PC-3 (cell line): Measurements from ENCODE around the gene AACS. TPM values are rescaled to one million over a fixed set of nuclear protein-coding genes. Genes with fewer than 3 reads are reported as not detected.

Source experiments
- ATAC-seq: fragments of 200-7000 bp; cut with Tn5 transposase; 2 replicates; pipeline ENCODE4 v1.9.1; 2020; ENCODE audit warnings: mild to moderate bottlenecking, moderate library complexity
- BruUV-seq: library from RNA; stranded (reverse); fragments of 400-500 nt; replicated peaks from 2 replicates; lab custom pipeline; 2021; lab: Mats Ljungman, UMichigan
- CTCF ChIA-PET: fragments of 300-600 bp; sonication (Branson Sonifier 250); formaldehyde crosslinking; loops from one replicate; lab custom pipeline; 2022; ENCODE audit warnings: antibody characterized with exemption; lab: Charles Lee
- POLR2A ChIA-PET: fragments of 300-600 bp; sonication (Branson Sonifier 250); formaldehyde crosslinking; loops from one replicate; lab custom pipeline; 2022; ENCODE audit warnings: antibody characterized with exemption; ENCODE audit not compliant: unreplicated experiment; lab: Charles Lee
- DNase-seq: peaks from one replicate; pipeline ENCODE4 v3.0.0-alpha.2; 2015
- H2AFZ ChIP-seq: fragments of 300-600 bp; sonication (generic); 2 replicates; pipeline ENCODE4 v1.6.0; 2016; ENCODE audit warnings: antibody characterized with exemption, low read length
- H3F3A ChIP-seq: fragments of 300-600 bp; sonication (generic); one replicate; pipeline ENCODE4 v1.6.0; 2017; ENCODE audit warnings: antibody characterized with exemption, low read length, control low read depth, mild to moderate bottlenecking; ENCODE audit not compliant: unreplicated experiment
- H3K27ac ChIP-seq: fragments of 300-600 bp; sonication (generic); 2 replicates; pipeline ENCODE4 v1.5.1; 2016; ENCODE audit warnings: mild to moderate bottlenecking, low read length
- H3K27me3 ChIP-seq: fragments of 300-600 bp; sonication (generic); 2 replicates; pipeline ENCODE4 v1.6.1; 2016; ENCODE audit warnings: low read length, mixed read lengths
- H3K36me3 ChIP-seq: fragments of 300-600 bp; sonication (generic); 2 replicates; pipeline ENCODE4 v1.6.1; 2016; ENCODE audit warnings: low read depth, mixed run types, low read length, mixed read lengths
- H3K4me1 ChIP-seq: fragments of 300-600 bp; sonication (generic); 2 replicates; pipeline ENCODE4 v1.5.1; 2016; ENCODE audit warnings: low read length; ENCODE audit not compliant: insufficient read depth
- H3K4me2 ChIP-seq: fragments of 300-600 bp; sonication (generic); 2 replicates; pipeline ENCODE4 v1.6.0; 2016; ENCODE audit warnings: low read length
- H3K4me3 ChIP-seq: fragments of 300-600 bp; sonication (generic); 2 replicates; pipeline ENCODE4 v1.5.1; 2016; ENCODE audit warnings: mild to moderate bottlenecking, low read length, mixed read lengths
- H3K79me2 ChIP-seq: fragments of 300-600 bp; sonication (generic); 2 replicates; pipeline ENCODE4 v1.6.1; 2017; ENCODE audit warnings: low read length, mixed read lengths
- H3K9ac ChIP-seq: fragments of 300-600 bp; sonication (generic); 2 replicates; pipeline ENCODE4 v1.6.0; 2016; ENCODE audit warnings: mild to moderate bottlenecking, low read length
- H3K9me2 ChIP-seq: fragments of 300-600 bp; sonication (generic); replicated peaks from 2 replicates; pipeline ENCODE4 v1.6.1; 2016; ENCODE audit warnings: mixed run types, low read length, mixed read lengths
- H3K9me3 ChIP-seq: fragments of 300-600 bp; sonication (generic); 2 replicates; pipeline ENCODE4 v1.6.1; 2016; ENCODE audit warnings: low read length, mixed read lengths
- H4K20me1 ChIP-seq: fragments of 300-600 bp; sonication (generic); 2 replicates; pipeline ENCODE4 v1.6.1; 2016; ENCODE audit warnings: low read length, mixed read lengths
- CTCF ChIP-seq: fragments of 300-600 bp; sonication (generic); conservative IDR thresholded peaks from 2 replicates; pipeline ENCODE4 v1.5.1; 2017; ENCODE audit warnings: antibody characterized with exemption, low read depth, mild to moderate bottlenecking, low read length
- EZH2 ChIP-seq: fragments of 300-600 bp; sonication (generic); IDR thresholded peaks from one replicate; pipeline ENCODE4 v1.6.1; 2017; ENCODE audit warnings: antibody characterized with exemption, mild to moderate bottlenecking, low read length; ENCODE audit not compliant: unreplicated experiment
- EZH2phosphoT487 ChIP-seq: fragments of 300-600 bp; sonication (generic); IDR thresholded peaks from 2 replicates; pipeline ENCODE4 v1.6.1; 2018; ENCODE audit warnings: mild to moderate bottlenecking, antibody characterized with exemption, low read length, borderline replicate concordance
- intact Hi-C: fragments of 100-400 bp; cut with micrococcal nuclease; formaldehyde crosslinking; loops from 2 replicates; pipeline ENCODE4 v1.9.0; 2023
- total RNA-seq: library from RNA; depleted of rRNA; stranded (reverse); fragments of >200 nt; gene quantifications from 2 replicates; pipeline ENCODE4 v1.2.3, GENCODE V29; 2014

The AACS gene
- total RNA-seq, 1 experiment from 2014 or later = 31.9 TPM

GRCh38 chr12:125167658-125168057 is 102.4 kb downstream of the AACS start:
- ATAC-seq (no peak), DNase-seq (no peak)
- Histone ChIP-seq H3K4me2 (no peak overlapping the region), H3K36me3 (no peaks in the 10 kb centered on the region), H3K9me3 (no peaks in the 10 kb centered on the region), H3K9me2 (no peaks in the 10 kb centered on the region), H3K79me2 (no peaks in the 10 kb centered on the region), H4K20me1 (no peaks in the 10 kb centered on the region), H2AFZ (no peak overlapping the region), H3F3A (no peaks in the 10 kb centered on the region), H3K9ac (no peak overlapping the region), H3K27me3 (peaks cover 16% of the 10 kb centered on the region), H3K4me3 (no peak overlapping the region), H3K4me1 (no peaks in the 10 kb centered on the region), H3K27ac (no peak overlapping the region)
- ChIA-PET CTCF (no interaction called here), POLR2A (no interaction called here)
- BruUV-seq = no TSS peak
- TF ChIP-seq EZH2 (no peak), CTCF (no peak), EZH2phosphoT487 (no peak)
- intact Hi-C loops = no loop called here

- H4K20me1 ChIP-seq = no peaks in the 10 kb centered on the region
- no peak for ATAC-seq
- H3F3A ChIP-seq = no peaks in the 10 kb centered on the region
- DNase-seq = no peak
- no peaks in the 10 kb centered on the region for H3K36me3 ChIP-seq
- H3K9ac ChIP-seq = no peak overlapping the region
- no peaks in the 10 kb centered on the region for H3K9me3 ChIP-seq
- intact Hi-C loops = no loop called here
- H3K4me2 ChIP-seq = no peak overlapping the region
- H3K9me2 ChIP-seq = no peaks in the 10 kb centered on the region
- no peak overlapping the region for H3K4me3 ChIP-seq
- BruUV-seq = no TSS peak
- H3K79me2 ChIP-seq = no peaks in the 10 kb centered on the region
- TF ChIP-seq EZH2 = no peak
- TF ChIP-seq CTCF = no peak
- TF ChIP-seq EZH2phosphoT487 = no peak
- POLR2A ChIA-PET = no interaction called here
- H2AFZ ChIP-seq = no peak overlapping the region
- H3K27me3 ChIP-seq = peaks cover 23% of the 10 kb centered on the region
- H3K4me1 ChIP-seq = no peaks in the 10 kb centered on the region
- no peak overlapping the region for H3K27ac ChIP-seq
- CTCF ChIA-PET = no interaction called here
Measured at GRCh38 chr12:125169451-125169850, 104.2 kb downstream of the AACS start.

- no peaks in the 10 kb centered on the region for H3F3A ChIP-seq
- H3K79me2 ChIP-seq = no peaks in the 10 kb centered on the region
- H3K36me3 ChIP-seq = no peaks in the 10 kb centered on the region
- H3K9me2 ChIP-seq = no peaks in the 10 kb centered on the region
- intact Hi-C loops = no loop called here
- no TSS peak for BruUV-seq
- ChIA-PET CTCF (no interaction called here), POLR2A (no interaction called here)
- H3K4me3 ChIP-seq = no peak overlapping the region
- TF ChIP-seq EZH2phosphoT487 = no peak
- TF ChIP-seq EZH2 = no peak
- TF ChIP-seq CTCF = no peak
- no peaks in the 10 kb centered on the region for H4K20me1 ChIP-seq
- H3K9me3 ChIP-seq = no peaks in the 10 kb centered on the region
- peaks cover 28% of the 10 kb centered on the region for H3K27me3 ChIP-seq
- no peak overlapping the region for H2AFZ ChIP-seq
- H3K4me1 ChIP-seq = no peaks in the 10 kb centered on the region
- H3K9ac ChIP-seq = no peak overlapping the region
- H3K27ac ChIP-seq = no peak overlapping the region
- ATAC-seq (no peak), DNase-seq (no peak)
- no peak overlapping the region for H3K4me2 ChIP-seq
Measured at GRCh38 chr12:125169870-125170269, 104.6 kb downstream of the AACS start.
